Activated CD4-positive, alpha-beta T cell treated with anti-CD3 and anti-CD28 coated beads for 24 hours (primary cell): ENCODE data around the gene PDIA2.

Experiments
- DNase-seq, 2 donors: peaks; one replicate each; pipeline ENCODE4 v3.0.0-alpha.2; 2020; ENCODE audit warnings: low read depth in 2 of 2

Gene PDIA2

DNA sequence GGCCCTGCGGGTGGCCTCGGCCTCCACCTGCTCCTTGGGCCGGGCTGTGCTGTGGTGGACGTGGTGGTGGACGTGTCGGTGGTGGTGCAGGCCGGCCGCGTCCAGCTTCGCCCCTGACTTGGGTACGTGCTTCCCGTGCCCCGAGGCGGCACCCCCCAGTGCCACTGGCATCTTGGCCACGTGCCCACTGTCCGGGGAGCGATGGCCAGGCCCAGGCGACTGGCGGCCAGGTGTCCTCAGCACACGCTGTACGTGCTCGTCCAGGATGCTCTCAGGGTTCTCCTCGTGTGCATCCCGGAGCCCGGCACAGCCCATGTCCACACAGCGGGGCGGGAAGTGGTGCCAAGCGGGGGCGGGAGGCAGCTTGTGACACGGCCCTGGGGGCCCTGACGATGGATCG, 14.9 kb downstream of the PDIA2 start:
- DNase-seq, result no peak

DNA sequence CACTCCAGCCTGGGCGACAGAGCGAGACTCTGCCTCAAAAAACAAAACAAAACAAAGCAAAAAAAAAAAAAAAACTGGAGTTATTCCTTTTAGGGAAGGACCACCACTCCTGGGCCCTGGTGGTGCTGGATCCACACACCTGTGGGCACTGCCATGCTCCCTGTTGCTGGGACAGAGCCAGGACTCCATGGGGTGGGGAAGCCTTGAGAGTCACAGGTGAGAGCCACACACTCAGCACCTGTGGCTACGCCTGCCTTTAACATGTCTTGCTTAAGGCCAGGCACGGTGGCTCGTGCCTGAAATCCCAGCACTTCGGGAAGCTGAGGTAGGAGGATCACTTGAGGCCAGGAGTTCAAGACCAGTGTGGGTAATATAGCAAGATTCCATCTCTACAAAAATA, 18.3 kb downstream of the PDIA2 start:
- no peak for DNase-seq

DNA sequence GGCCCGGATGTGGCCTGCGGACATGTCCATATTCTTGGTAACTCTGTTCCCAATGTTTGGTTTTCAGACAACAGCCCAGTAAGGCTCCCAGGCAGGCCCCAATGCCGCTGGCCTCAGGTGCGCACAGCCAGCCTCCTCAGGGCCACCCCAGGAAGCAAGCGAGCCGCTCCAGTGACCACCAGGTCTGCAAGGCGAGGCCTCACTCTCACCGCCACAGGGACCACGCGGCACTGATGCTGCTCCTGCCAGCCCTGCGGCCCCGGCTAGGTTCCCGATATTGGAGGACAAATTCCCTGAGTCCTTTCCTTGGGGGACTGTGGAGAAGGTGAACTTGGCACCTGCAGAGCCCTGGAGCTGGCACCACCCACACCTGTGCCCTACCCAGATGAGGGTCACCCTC, 19.0 kb downstream of the PDIA2 start:
- no peak for DNase-seq

DNA sequence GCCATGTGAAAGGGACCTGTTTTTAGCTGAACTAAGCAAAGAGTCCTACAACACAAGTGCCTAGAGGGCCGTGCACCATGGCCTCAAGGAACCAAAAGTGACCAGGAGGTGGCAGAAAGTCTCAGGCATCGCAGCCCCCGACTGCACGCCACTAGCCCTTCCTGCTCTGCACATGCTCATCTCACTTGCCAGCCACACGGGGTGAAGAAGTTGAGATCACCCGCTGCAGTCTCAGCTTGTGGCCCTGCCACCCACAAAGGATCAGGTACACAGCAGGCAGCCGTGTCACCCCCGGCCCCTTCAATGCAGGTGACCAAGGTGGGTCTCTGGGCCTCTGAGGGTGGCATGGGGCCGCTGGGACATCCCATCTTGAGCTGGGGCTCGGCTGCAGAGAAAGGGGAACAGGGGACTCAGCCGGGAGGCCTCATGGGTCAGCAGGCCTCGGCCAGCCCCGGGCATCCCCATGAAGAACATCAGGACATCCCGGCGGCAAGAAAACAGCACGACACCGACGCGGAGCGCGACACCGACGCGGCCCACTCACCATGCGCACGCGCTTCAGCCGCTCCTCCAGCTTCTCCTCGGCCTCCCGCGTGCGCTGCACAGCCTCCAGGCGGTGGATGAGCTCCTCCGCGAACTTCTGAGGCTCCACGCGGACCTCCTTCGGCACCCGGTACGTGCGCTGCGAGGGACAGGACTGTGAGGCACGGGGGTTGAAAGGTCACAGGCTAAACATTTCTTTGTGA, 21.0 kb downstream of the PDIA2 start:
- DNase-seq, result no peak

DNA sequence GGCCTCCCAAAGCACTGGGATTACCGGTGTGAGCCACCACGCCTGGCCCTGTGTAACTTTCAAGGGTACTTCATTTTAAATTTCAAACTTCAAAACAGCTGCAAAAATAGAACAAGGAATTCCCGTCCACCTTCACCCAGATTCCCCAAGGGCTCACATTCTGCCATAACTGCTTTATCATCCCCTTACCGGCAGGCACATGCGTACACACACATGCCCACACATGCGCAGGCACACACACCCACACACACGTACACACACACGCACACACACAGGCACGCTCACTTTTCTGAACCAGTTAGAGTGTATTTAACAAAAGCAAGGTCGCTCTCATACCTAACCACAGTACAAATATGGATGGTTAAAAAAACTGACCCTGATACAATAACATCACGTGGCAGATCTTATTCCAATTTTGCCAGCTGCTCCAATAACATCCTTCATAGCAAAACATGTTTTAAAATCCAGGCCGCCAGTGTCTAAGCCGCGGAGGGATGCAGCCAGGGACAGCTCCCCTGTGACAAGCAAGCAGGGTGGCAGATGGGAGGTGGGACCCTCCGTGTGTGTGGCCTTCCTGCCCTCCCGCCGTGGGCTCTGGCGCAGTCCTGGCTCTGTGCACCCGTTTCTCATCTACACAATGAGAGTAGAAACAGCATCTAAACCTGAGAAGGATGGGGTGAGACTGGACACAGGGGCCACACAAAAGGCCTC, 23.1 kb downstream of the PDIA2 start:
- DNase-seq, result no peak

DNA sequence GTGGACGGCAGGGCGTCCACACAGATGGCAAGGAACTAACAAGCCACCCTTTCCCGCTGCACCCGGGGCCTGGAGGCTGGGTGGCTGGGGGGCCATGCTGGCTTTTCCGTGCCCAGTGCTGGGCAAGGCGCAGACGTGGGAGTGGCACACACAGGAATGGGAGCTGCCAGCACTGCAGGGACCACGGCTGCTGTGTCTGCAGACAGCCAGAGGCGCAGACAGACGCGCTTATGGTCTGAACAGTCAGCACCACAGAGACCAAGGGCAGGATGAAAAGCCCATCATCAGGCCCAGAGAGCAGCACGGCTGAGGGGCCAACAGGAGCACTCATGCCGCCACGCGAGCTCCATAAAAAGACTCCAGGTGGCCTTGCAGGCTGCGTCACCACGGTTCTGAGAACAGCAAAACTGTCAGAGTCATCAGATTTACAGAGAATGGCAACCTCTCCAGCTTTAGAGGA, 24.0 kb downstream of the PDIA2 start:
- DNase-seq, result no peak

DNA sequence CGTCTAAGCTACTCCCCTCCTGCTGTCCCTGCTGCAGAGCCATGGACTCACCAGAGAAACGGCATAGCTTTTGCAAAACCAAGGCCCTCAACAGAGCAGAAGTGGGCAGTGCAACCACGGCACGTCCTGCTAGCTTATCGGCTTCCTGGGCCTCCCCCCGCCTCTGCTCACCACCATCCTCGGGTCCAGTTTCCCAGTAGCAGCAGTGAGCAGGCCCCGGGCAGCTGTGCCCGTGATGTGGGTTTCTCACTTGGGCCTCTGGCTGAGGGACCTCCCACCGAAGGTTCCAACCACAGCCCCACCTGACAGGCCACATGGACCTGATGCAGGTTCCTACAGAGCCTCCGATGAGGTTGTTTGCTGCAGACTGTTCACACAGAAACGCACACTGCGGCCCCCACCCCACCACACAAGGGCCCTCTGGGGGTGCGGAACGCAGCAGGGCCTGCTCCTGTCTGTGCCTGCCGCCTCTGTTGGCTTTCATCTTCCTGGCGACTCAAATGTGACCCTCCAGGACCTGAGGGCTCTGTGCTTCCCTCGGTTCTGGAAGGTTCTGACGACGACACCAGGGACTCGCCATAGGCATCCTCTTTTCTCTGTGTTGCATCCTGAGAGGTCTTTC, 24.8 kb downstream of the PDIA2 start:
- DNase-seq, result no peak

DNA sequence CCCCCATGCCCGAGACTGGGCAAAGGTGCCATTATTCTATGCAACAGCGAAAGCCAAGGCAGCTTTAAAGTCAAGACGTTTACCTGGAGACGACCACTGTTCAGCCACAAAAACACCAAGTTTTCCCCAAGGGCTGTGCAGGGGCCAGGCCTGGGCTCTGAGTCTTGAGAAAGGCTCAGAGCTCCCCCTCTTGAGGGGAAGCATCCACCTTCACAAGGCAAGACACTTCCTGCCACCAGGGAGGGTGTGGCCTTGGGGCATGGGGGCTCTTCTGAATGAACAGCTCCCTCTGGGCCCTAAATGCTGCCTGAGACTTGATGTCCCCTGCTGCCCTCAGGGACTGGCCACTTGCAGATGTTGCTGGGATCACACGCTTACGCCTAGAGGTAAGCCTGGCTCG, 26.5 kb downstream of the PDIA2 start:
- no peak for DNase-seq

DNA sequence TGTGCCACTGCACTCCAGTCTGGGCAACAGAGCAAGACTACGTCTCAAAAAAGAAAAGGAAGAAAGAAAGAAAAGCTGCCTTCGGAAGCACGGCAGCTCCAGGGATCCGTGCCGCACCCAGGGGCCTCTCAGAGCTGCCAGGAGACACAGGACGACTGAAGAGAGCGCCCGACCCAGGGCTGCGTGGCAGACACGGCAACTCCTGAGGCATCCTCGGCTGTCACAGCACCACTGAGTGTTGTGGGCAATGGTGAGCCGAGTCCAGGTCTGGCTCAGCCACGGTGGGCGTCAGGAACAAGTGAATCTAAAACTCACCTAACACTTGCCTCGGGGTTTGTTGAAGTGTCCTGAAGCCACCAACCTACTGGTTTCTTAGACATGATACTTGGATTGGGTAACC, 28.8 kb downstream of the PDIA2 start:
- DNase-seq, result no peak

DNA sequence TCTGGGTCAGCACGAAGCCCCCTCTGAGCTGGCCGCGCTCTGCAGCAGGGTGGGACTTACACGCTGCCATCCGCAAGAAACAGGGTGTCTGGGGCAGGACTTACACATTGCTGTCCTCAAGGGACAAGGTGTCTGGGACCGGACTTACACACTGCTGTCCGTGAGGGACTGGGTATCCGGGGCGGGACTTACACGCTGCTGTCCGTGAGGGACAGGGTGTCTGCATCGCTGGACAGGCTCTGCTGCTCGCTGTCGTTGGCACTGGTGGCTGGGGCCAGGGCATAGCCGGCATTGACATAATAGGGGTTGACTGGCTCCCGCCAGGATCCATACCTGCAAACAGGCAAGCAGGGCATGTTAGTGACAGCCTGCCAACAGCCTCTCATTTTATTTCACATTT, 31.4 kb downstream of the PDIA2 start:
- no peak for DNase-seq

DNA sequence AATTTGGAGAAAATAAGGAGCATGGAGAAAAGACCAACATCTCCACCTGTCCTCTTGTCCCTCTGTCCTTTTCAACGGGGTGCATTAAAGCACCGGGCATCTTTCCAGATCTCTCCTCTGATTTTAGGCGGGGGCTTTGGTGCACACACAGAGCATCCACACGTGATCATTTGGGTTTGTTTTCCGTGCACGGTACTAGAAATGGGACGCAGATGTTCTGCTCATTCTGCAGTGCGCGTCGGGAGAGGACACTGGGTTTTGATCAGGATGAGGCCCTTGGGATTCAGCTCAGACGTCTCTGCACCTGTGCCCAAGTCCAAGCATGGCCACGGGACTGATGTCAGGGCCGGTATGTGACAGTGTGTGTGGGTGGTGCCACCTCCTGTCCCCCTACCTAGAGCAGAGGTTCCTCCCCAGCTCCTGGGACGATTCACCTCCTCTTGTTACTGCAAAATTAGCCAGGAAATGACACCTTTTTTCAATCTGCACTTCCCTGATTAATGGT, 31.9 kb downstream of the PDIA2 start:
- no peak for DNase-seq

DNA sequence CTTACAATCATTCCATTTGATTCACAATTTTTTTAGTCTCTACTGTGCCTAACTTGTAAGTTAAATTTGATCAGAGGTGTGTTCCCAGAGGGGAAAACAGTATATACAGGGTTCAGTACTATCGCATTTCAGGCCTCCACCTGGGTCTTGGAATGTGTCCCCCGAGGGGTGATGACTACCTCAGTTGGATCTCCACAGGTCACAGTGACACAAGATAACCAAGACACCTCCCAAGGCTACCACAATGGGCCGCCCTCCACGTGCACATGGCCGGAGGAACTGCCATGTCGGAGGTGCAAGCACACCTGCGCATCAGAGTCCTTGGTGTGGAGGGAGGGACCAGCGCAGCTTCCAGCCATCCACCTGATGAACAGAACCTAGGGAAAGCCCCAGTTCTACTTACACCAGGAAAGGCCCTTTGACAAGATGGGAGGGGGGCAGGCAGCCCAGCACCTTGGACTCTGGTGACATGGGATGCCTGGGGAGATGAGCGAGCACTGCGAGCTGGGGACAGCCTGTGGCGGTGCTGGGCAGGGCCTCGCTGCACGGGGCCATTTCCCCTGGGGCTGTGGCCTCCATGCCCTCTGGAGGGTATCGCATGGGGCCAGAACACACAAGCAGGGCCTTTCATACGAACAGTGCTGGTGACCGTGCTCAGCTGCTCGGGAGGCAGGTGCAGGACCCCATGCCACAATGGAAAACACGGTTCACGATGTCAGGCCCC, 33.9 kb downstream of the PDIA2 start:
- DNase-seq, result no peak

DNA sequence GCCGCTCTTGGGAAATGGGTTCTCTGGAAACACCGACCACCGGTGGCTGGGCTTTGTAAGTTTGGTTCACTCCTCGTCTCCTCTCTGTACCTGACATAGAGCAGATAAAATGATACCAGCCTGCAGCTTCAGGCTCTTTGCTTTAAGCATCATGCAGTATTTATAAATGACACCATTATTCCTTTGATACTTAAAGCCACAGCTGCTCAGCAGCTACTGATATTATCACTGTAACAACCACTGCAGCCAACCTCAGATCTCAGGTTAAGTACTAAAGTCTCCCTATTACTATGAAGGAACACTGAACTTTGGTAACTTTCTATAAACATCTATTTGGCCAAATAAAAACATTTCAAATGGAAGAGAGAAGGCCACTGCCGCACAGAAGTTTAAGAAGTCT, 34.6 kb downstream of the PDIA2 start:
- no peak for DNase-seq

DNA sequence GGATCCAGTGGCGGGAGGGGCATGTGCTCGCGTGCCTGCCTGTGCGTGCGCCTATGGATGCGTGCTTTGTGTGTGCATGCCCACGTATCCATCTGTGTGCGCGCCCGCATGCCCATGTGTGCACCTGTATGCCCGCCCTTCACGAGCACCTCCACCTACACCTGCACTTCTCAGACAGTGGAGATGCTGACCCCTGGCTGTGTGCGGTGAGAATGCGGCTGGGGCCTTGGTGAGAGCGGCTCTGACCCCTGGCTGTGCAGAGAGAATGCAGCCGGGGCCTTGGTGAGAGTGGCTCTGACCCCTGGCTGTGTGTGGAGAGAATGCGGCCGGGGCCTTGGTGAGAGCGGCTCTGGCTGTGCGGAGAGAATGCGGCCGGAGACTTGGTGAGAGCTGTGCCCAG, 35.7 kb downstream of the PDIA2 start:
- DNase-seq, result no peak

DNA sequence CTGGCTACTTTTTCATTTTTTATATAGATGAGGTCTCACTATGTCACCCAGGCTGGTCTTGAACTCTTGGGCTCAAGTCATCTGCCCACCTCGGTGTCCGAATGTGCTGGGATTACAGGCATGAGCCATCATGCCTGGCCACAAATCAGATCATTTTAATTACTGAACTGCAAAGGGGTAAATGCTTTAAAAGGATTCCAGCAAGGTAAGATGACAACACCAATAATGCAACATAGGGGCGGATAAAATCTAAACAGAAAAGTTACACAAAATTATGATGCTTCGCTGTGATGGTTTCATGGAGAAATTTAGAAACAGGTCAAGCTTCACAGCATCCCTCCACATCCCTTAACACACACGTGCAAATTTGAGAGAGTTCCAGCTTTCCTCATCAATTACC, 37.2 kb downstream of the PDIA2 start:
- no peak for DNase-seq

DNA sequence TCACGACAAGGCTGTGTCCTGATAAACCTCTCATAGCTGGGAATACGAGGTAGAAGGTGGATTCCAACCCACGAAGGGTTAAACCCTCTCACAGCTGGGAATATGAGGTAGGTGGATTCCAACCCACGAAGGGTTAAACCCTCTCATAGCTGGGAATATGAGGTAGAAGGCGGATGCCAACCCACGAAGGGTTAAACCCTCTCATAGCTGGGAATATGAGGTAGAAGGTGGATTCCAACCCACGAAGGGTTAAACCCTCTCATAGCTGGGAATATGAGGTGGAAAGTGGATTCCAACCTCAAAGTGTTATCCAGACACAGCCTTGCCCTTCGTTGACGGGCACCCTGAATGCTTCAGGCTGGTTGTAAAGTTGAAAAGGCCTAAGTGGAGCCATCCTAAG, 38.6 kb downstream of the PDIA2 start:
- DNase-seq, result no peak

DNA sequence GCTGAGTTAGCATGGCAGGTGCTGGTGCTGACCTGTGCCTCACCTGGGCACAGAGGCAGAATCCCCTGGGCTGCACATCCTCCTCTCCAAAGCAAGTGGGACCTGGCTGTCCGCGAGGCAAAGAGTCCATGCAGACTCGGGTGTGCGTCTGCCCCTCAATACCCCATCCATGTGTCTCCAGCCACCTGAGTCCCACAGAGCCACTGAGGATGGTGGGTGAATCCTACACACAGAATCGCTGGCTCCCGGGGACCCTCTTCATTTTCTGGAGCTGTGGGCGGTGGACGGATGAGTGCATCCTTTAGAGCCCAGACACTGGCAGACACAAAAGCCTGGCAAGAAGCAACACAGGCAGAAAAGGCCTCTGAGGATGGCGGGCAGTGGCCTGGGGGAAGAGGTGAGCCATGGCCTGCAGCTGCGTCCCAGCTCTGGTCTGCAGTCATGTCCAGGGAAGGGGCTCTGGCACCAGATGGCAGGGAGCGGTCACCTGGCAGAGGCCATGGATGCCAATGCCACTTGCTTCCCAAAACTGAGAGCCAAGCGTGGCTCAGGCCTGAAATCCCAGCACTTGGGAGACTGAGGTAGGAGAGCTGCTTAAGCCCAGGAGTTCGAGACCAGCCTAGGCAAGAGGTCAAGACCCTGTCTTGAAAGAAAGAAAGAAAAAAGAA, 39.6 kb downstream of the PDIA2 start:
- no peak for DNase-seq

DNA sequence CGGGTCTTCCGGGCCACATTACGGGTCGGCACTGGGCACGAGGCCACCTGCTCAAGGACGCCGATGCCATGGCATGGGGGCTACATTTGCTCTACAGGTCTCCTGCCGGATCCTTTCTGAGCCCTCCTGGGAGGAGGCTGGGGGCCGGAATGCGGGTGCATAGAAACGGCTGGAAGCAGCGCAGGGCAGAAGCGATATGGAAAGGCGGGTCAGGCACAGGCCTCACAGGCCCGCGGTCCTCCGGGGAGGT, 41.2 kb downstream of the PDIA2 start:
- DNase-seq, result no peak

DNA sequence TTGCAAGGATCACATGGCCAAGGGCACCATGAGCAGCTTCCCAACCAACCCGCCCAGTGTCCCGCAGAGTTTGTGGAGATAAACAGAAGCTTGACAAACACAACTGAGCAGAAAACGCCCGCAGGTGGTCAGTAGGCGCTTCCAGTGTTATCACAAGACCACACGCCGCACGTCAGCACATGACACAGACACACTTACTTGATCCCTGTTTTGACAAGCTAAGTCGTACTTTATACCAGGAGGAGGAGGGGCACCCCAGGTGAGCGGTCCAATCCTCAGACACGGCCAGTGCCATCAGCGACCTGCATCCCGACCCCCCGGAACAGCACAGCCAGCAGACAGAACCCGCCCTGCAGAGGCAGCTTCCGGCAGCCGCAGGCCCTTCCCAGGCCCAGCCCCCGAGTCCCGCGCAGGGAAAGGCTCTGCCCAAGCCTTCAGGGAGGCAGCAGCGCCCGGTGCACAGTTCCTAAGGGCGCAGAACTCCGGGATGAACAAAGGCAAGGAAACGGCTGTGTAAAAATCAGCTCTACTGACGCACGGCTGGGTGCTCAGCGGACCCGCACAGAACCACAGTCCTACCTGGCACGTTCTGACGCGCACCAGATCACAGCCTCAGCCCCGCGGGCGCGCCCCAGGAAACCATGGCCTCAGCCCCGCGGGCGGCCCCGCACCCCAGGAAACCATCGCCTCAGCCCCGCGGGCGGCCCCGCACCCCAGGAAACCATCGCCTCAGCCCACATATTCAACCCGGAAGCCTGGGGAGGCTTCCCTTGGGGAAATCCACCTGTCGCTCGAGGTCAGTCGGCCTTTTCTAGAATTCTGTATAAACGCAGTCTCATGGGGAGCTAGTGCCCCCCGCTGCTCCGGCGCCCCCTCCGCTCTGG, 41.7 kb downstream of the PDIA2 start:
- DNase-seq, result peak; percentile 23 to 25

DNA sequence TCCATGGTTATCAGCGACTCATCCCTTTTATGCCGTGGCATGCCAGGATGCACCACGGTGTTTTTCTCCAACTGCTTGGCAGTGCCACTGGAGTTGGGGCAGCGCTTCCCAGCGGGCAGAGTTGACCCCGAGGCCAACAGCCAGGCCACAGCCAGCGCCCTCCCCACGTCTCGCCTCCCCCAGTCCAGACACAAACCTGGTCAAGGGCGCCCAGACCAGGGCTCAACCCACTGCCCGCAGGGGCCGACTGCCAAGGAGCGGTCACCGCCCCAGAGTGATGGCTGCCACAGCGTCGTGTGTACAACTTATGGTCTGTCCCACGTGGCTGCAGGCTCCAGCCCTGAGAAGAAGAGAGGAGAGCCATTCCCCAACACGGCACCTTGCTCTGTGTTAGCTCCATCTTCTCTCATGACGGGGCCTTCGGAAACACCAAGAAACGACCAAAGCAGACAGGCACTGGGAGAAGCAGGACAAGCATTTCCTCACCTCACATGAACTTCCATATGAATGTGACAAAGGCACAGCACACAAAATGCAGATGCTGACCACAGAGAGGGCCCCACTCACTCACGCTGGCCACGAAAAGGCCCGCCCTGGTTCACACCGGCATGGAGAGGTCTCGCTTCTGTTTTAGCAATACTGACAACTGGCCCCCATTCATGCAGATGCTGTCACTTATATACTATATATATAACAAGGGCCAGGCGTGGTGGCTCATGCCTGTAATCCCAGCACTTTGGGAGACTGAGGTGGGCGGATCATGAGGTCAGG, 42.6 kb downstream of the PDIA2 start:
- no peak for DNase-seq
